IPS DF 6.9 (cell line): ENCODE measurements around the gene TRIM9.
"Not testable (repeated sequence)": the region's sequence is repeated elsewhere in the genome, so short reads cannot be mapped to it uniquely, and the experiment has no call there.

Source experiments
- DNase-seq: peaks from one replicate; pipeline ENCODE4 v3.0.0-alpha.2; 2013; ENCODE audit warnings: low read depth, low spot score
- H3K27ac ChIP-seq: one replicate; pipeline ENCODE4 v1.5.1; 2013; ENCODE audit warnings: low read length, control low read depth
- H3K27me3 ChIP-seq: 2 replicates; pipeline ENCODE4 v1.6.1; 2013; ENCODE audit warnings: mild to moderate bottlenecking, low read length; ENCODE audit not compliant: control insufficient read depth, insufficient read depth
- H3K36me3 ChIP-seq: 2 replicates; pipeline ENCODE4 v1.6.1; 2013; ENCODE audit warnings: low read length; ENCODE audit not compliant: control insufficient read depth, insufficient read depth
- H3K4me1 ChIP-seq: 2 replicates; pipeline ENCODE4 v1.6.1; 2013; ENCODE audit warnings: low read length; ENCODE audit not compliant: control insufficient read depth, insufficient read depth
- H3K4me3 ChIP-seq: 2 replicates; pipeline ENCODE4 v1.5.1; 2013; ENCODE audit warnings: mild to moderate bottlenecking, low read length
- H3K9me3 ChIP-seq: 2 replicates; pipeline ENCODE4 v1.6.1; 2013; ENCODE audit warnings: low read length, inconsistent platforms; ENCODE audit not compliant: control insufficient read depth, insufficient read depth
- WGBS: extraction: QIAGEN DNeasy Blood & Tissue Kit; methylation state at CpG from one replicate; pipeline ENCODE4 v1.1.7; 2013; ENCODE audit warnings: mixed read lengths, missing lambda C conversion rate; ENCODE audit not compliant: insufficient read length, insufficient coverage; 5-methylcytosine and 5-hydroxymethylcytosine counted together

Gene TRIM9

GRCh38 chr14:50951032-50951431, 143.9 kb downstream of the TRIM9 start:
- no CpG with 5 or more reads among the region's 6 CpGs for WGBS
- peaks cover 2% of the 10 kb centered on the region; the same call in 1 of the 2 replicates for H3K4me1 ChIP-seq
- H3K4me3 ChIP-seq, result no peak overlapping the region
- no peaks in the 10 kb centered on the region for H3K27me3 ChIP-seq
- no peak for DNase-seq
- no peak overlapping the region for H3K27ac ChIP-seq
- H3K36me3 ChIP-seq, result no peaks in the 10 kb centered on the region
- no peaks in the 10 kb centered on the region for H3K9me3 ChIP-seq

GRCh38 chr14:50948205-50948604, 146.7 kb downstream of the TRIM9 start:
- no peak overlapping the region for H3K4me3 ChIP-seq
- no peak overlapping the region for H3K27ac ChIP-seq
- H3K36me3 ChIP-seq, result no peaks in the 10 kb centered on the region
- no peak for DNase-seq
- H3K4me1 ChIP-seq, result no peaks in the 10 kb centered on the region
- H3K27me3 ChIP-seq, result no peaks in the 10 kb centered on the region
- H3K9me3 ChIP-seq, result no peaks in the 10 kb centered on the region
- WGBS, result no CpG with 5 or more reads among the region's 2 CpGs

GRCh38 chr14:50947446-50947845, 147.5 kb downstream of the TRIM9 start:
- Histone ChIP-seq H3K9me3 (no peaks in the 10 kb centered on the region), H3K27ac (no peak overlapping the region), H3K27me3 (no peaks in the 10 kb centered on the region), H3K4me3 (no peak overlapping the region), H3K36me3 (no peaks in the 10 kb centered on the region), H3K4me1 (no peaks in the 10 kb centered on the region)
- no CpG with 5 or more reads among the region's 4 CpGs for WGBS
- DNase-seq, result no peak

GRCh38 chr14:50946234-50946935, 148.5 kb downstream of the TRIM9 start:
- H3K9me3 ChIP-seq, result no peaks in the 10 kb centered on the region
- no peaks in the 10 kb centered on the region for H3K27me3 ChIP-seq
- no peak for DNase-seq
- no peak overlapping the region for H3K4me3 ChIP-seq
- no peaks in the 10 kb centered on the region for H3K4me1 ChIP-seq
- H3K36me3 ChIP-seq, result no peaks in the 10 kb centered on the region
- no CpG with 5 or more reads among the region's 5 CpGs for WGBS
- H3K27ac ChIP-seq, result no peak overlapping the region

GRCh38 chr14:50944647-50945413, 150.1 kb downstream of the TRIM9 start:
- no peak for DNase-seq
- H3K27ac ChIP-seq, result no peak overlapping the region
- H3K4me3 ChIP-seq, result peak overlapping the region; percentile 47; the same call in 1 of the 2 replicates
- H3K36me3 ChIP-seq, result no peaks in the 10 kb centered on the region
- no peaks in the 10 kb centered on the region for H3K27me3 ChIP-seq
- no peaks in the 10 kb centered on the region for H3K9me3 ChIP-seq
- H3K4me1 ChIP-seq, result no peaks in the 10 kb centered on the region
- no CpG with 5 or more reads among the region's 29 CpGs for WGBS

- Histone ChIP-seq H3K36me3 (no peaks in the 10 kb centered on the region), H3K9me3 (no peaks in the 10 kb centered on the region), H3K4me1 (no peaks in the 10 kb centered on the region), H3K27ac (no peak within 1 kb of the TSS), H3K4me3 (peak within 1 kb of the TSS; percentile 47; the same call in 1 of the 2 replicates), H3K27me3 (no peaks in the 10 kb centered on the region)
- no CpG with 5 or more reads among the region's 74 CpGs for WGBS
- DNase-seq, result no peak
Measured at GRCh38 chr14:50943943-50944646, 150.8 kb downstream of the TRIM9 start, which contains the start of gene PYGL. TSS of gene PYGL (minus strand) at chr14:50944483. CDS start at chr14:50944403, 80 bp downstream.

GRCh38 chr14:50943261-50943942, 151.5 kb downstream of the TRIM9 start:
- no peaks in the 10 kb centered on the region for H3K9me3 ChIP-seq
- no peaks in the 10 kb centered on the region for H3K27me3 ChIP-seq
- WGBS, result no CpG with 5 or more reads among the region's 26 CpGs
- H3K36me3 ChIP-seq, result no peaks in the 10 kb centered on the region
- H3K27ac ChIP-seq, result no peak overlapping the region
- H3K4me1 ChIP-seq, result no peaks in the 10 kb centered on the region
- no peak for DNase-seq
- H3K4me3 ChIP-seq, result peak overlapping the region; percentile 47; the same call in 1 of the 2 replicates

GRCh38 chr14:50941638-50942037, 153.3 kb downstream of the TRIM9 start:
- H3K27ac ChIP-seq, H3K27me3 ChIP-seq: not testable (repeated sequence)

GRCh38 chr14:50941151-50941550, 153.8 kb downstream of the TRIM9 start:
- H3K4me1 ChIP-seq, result no peaks in the 10 kb centered on the region
- no peaks in the 10 kb centered on the region for H3K27me3 ChIP-seq
- no peak overlapping the region for H3K27ac ChIP-seq
- WGBS, result no CpG with 5 or more reads among the region's 6 CpGs
- no peaks in the 10 kb centered on the region for H3K36me3 ChIP-seq
- no peak overlapping the region for H3K4me3 ChIP-seq
- no peak for DNase-seq
- no peaks in the 10 kb centered on the region for H3K9me3 ChIP-seq

More at GRCh38 chr14:50941638-50942037, 153.3 kb downstream of the TRIM9 start:
- H3K9me3 ChIP-seq, H3K4me3 ChIP-seq, H3K36me3 ChIP-seq, DNase-seq, H3K4me1 ChIP-seq: not testable (repeated sequence)
- WGBS, result 100% methylated on average over 2 of the region's 8 CpGs

GRCh38 chr14:50937800-50938199, 157.1 kb downstream of the TRIM9 start:
- H3K27ac ChIP-seq, result no peak overlapping the region

More at GRCh38 chr14:50937800-50938199, 157.1 kb downstream of the TRIM9 start:
- WGBS, result no CpG with 5 or more reads among the region's 4 CpGs
- Histone ChIP-seq H3K27me3 (no peaks in the 10 kb centered on the region), H3K36me3 (no peaks in the 10 kb centered on the region), H3K4me3 (no peak overlapping the region), H3K9me3 (no peaks in the 10 kb centered on the region), H3K4me1 (no peaks in the 10 kb centered on the region)
- no peak for DNase-seq
